H1 (cell line): ENCODE measurements around the gene DENND1A. TPM values are rescaled to one million over a fixed set of nuclear protein-coding genes. Genes with fewer than 3 reads are reported as not detected.

Experiments used
- ATF3 ChIP-seq: IDR thresholded peaks from 2 replicates; pipeline ENCODE4 v1.6.1; 2011; ENCODE audit warnings: low read depth, mild to moderate bottlenecking, low read length; ENCODE audit not compliant: insufficient read depth
- HDAC6 ChIP-seq: IDR thresholded peaks from one replicate; pipeline ENCODE4 v1.7.1; 2012; ENCODE audit warnings: low read depth, mild to moderate bottlenecking, inconsistent platforms, low read length, moderate library complexity
- SAP30 ChIP-seq: fragments of 300-600 bp; sonication (generic); IDR thresholded peaks from 2 replicates; pipeline ENCODE4 v1.7.1; 2012; ENCODE audit warnings: low read length, moderate library complexity, mild to moderate bottlenecking, inconsistent platforms; ENCODE audit not compliant: insufficient read depth, insufficient replicate concordance
- SIX5 ChIP-seq: IDR thresholded peaks from 2 replicates; pipeline ENCODE4 v1.6.1; 2011; ENCODE audit warnings: mild to moderate bottlenecking, low read depth, low read length
- SP4 ChIP-seq: IDR thresholded peaks from 2 replicates; pipeline ENCODE4 v1.6.1; 2012; ENCODE audit warnings: low read length, inconsistent platforms
- polyA plus RNA-seq, 7 experiments: library from polyadenylated mRNA; depleted of rRNA in 3 of 7; stranded (reverse) in 5 of 7; unstranded in 2 of 7; fragments of >200 nt in 5 of 7; fragments of 200-250 nt in 2 of 7; gene quantifications; 1 replicate in 5 of 7; 2 replicates in 1 of 7; 4 replicates in 1 of 7; pipeline versions ENCODE4 v1.2.1 to v1.2.3, GENCODE V29; 2011 to 2013; ENCODE audit warnings: missing spikeins in 2 of 7, mixed read lengths in 2 of 7
- total RNA-seq: library from RNA; stranded (reverse); fragmentation: NEBNext Ultra II Directional; extraction: Animal tissue kit (Norgen Biotek cat#: 25700); gene quantifications from 2 replicates; pipeline ENCODE4 v1.2.1, GENCODE V29; 2021

Gene DENND1A
- total and polyA plus RNA-seq, 2 of the 8 experiments (the other 6 are each of a cell fraction or from before 2014, with no cell fraction given): 24.1 to 26.4 TPM

- TF ChIP-seq SAP30 (no peak), SIX5 (no peak), ATF3 (no peak), SP4 (no peak), HDAC6 (no peak)
These were observed 251.0 kb downstream of the DENND1A start (continued) for GRCh38 chr9:123678878-123679329.
